IMR-90 (cell line): ENCODE measurements around the gene PIM3. TPM values are rescaled to one million over a fixed set of nuclear protein-coding genes. Genes with fewer than 3 reads are reported as not detected.

Experiments
- ATAC-seq: fragments of 200-7000 bp; cut with Tn5 transposase; 2 replicates; pipeline ENCODE4 v1.9.1; 2020; ENCODE audit warnings: low read depth, mild to moderate bottlenecking, moderate library complexity
- BruUV-seq: library from RNA; stranded (reverse); fragments of 400-500 nt; replicated peaks from 2 replicates; lab custom pipeline; 2021; lab: Mats Ljungman, UMichigan
- CTCF ChIA-PET: fragments of 300-600 bp; formaldehyde crosslinking; extraction: SDS; loops from one replicate; lab custom pipeline; 2021; ENCODE audit warnings: antibody characterized with exemption; lab: Yijun Ruan, JAX
- POLR2A ChIA-PET: fragments of 300-600 bp; sonication (Branson Sonifier 250); formaldehyde crosslinking; loops from one replicate; lab custom pipeline; 2022; ENCODE audit warnings: antibody characterized with exemption; ENCODE audit not compliant: unreplicated experiment; lab: Charles Lee
- DNase-seq: peaks from one replicate; pipeline ENCODE4 v3.0.0; 2013
- H2AFZ ChIP-seq: replicated peaks from 2 replicates; pipeline ENCODE3; 2013; ENCODE audit warnings: low read length, mild to moderate bottlenecking; ENCODE audit not compliant: poor library complexity
- H2AK5ac ChIP-seq: 2 replicates; pipeline ENCODE4 v1.6.1; 2013; ENCODE audit warnings: low read depth, low read length, inconsistent platforms
- H2AK9ac ChIP-seq: replicated peaks from 2 replicates; pipeline ENCODE3; 2013; ENCODE audit warnings: mild to moderate bottlenecking, low read depth, low read length, moderate library complexity; ENCODE audit not compliant: poor library complexity
- H2BK120ac ChIP-seq: 2 replicates; pipeline ENCODE4 v1.6.1; 2013; ENCODE audit warnings: low read depth, low read length, inconsistent platforms
- H2BK15ac ChIP-seq: 3 replicates; pipeline ENCODE4 v1.6.1; 2013; ENCODE audit warnings: low read depth, low read length, inconsistent platforms
- H2BK20ac ChIP-seq: 2 replicates; pipeline ENCODE4 v1.6.1; 2013; ENCODE audit warnings: low read depth, mild to moderate bottlenecking, inconsistent platforms, low read length, moderate library complexity
- H2BK5ac ChIP-seq: 2 replicates; pipeline ENCODE4 v1.6.1; 2013; ENCODE audit warnings: mild to moderate bottlenecking, low read depth, low read length, inconsistent platforms; ENCODE audit not compliant: poor library complexity, severe bottlenecking
- H3K14ac ChIP-seq: replicated peaks from 2 replicates; pipeline ENCODE4 v1.6.1; 2013; ENCODE audit warnings: low read depth, low read length, inconsistent platforms
- H3K18ac ChIP-seq: 2 replicates; pipeline ENCODE4 v1.6.1; 2013; ENCODE audit warnings: low read depth, low read length, control low read depth
- H3K23ac ChIP-seq: 2 replicates; pipeline ENCODE4 v1.6.1; 2013; ENCODE audit warnings: low read depth, low read length, inconsistent platforms
- H3K27ac ChIP-seq: 2 replicates; pipeline ENCODE4 v1.5.1; 2013; ENCODE audit warnings: mild to moderate bottlenecking, control low read depth, low read length; ENCODE audit not compliant: insufficient read depth
- H3K27me3 ChIP-seq: 2 replicates; pipeline ENCODE4 v1.6.1; 2013; ENCODE audit warnings: low read length; ENCODE audit not compliant: control insufficient read depth, insufficient read depth
- H3K36me3 ChIP-seq: 2 replicates; pipeline ENCODE4 v1.6.1; 2013; ENCODE audit warnings: low read length, mixed read lengths; ENCODE audit not compliant: control insufficient read depth, insufficient read depth
- H3K4ac ChIP-seq: 2 replicates; pipeline ENCODE4 v1.6.1; 2013; ENCODE audit warnings: low read depth, low read length, inconsistent platforms
- H3K4me1 ChIP-seq: 2 replicates; pipeline ENCODE4 v1.6.1; 2013; ENCODE audit warnings: low read length, mixed read lengths; ENCODE audit not compliant: control insufficient read depth, insufficient read depth
- H3K4me2 ChIP-seq: 2 replicates; pipeline ENCODE4 v1.6.1; 2013; ENCODE audit warnings: low read depth, mild to moderate bottlenecking, control low read depth, low read length, moderate library complexity
- H3K4me3 ChIP-seq: 2 replicates; pipeline ENCODE4 v1.5.1; 2013; ENCODE audit warnings: low read depth, mild to moderate bottlenecking, control low read depth, low read length, moderate library complexity; ENCODE audit not compliant: insufficient read depth
- H3K56ac ChIP-seq: 2 replicates; pipeline ENCODE4 v1.6.1; 2013; ENCODE audit warnings: low read length, inconsistent platforms; ENCODE audit not compliant: insufficient read depth; ENCODE audit errors: extremely low read depth
- H3K79me1 ChIP-seq, 2 experiments: 2 replicates each; pipeline ENCODE4 v1.6.1; 2013; ENCODE audit warnings: low read length in 2 of 2, inconsistent platforms in 1 of 2, low read depth in 1 of 2
- H3K9ac ChIP-seq: 2 replicates; pipeline ENCODE4 v1.6.1; 2013; ENCODE audit warnings: low read depth, low read length, control low read depth
- H3K9me1 ChIP-seq: 2 replicates; pipeline ENCODE4 v1.6.1; 2013; ENCODE audit warnings: low read length, inconsistent platforms; ENCODE audit not compliant: insufficient read depth
- H3K9me3 ChIP-seq: 2 replicates; pipeline ENCODE4 v1.6.1; 2013; ENCODE audit warnings: low read length; ENCODE audit not compliant: control insufficient read depth, insufficient read depth
- H4K20me1 ChIP-seq: 2 replicates; pipeline ENCODE4 v1.6.1; 2013; ENCODE audit warnings: low read length, inconsistent platforms; ENCODE audit not compliant: insufficient read depth
- H4K5ac ChIP-seq: 2 replicates; pipeline ENCODE4 v1.6.1; 2013; ENCODE audit warnings: mild to moderate bottlenecking, low read depth, low read length, control low read depth
- H4K8ac ChIP-seq, 2 experiments: 2 replicates each; pipeline ENCODE4 v1.6.1; 2013; ENCODE audit warnings: low read depth in 2 of 2, low read length in 2 of 2, control low read depth in 1 of 2, inconsistent platforms in 1 of 2
- H4K91ac ChIP-seq: 2 replicates; pipeline ENCODE4 v1.6.1; 2013; ENCODE audit warnings: low read depth, low read length, inconsistent platforms; ENCODE audit not compliant: insufficient read depth
- RCOR1 ChIP-seq: IDR thresholded peaks from 2 replicates; pipeline ENCODE4 v1.6.1; 2012; ENCODE audit warnings: mild to moderate bottlenecking, low read length, improper control_type of control experiment; ENCODE audit not compliant: insufficient replicate concordance
- WGBS, 2 experiments: methylation state at CpG; one replicate each; pipeline versions ENCODE4 v1.1.5 to v1.1.7; 2013; ENCODE audit warnings: missing lambda C conversion rate in 2 of 2; ENCODE audit not compliant: insufficient read length in 1 of 2; ENCODE audit errors: extremely low coverage in 2 of 2; 5-methylcytosine and 5-hydroxymethylcytosine counted together
- dilution Hi-C: fragments of 300-500 bp; cut with HindIII; formaldehyde crosslinking; loops from one replicate; pipeline ENCODE4 v1.14.3; 2018; ENCODE audit warnings: low sequenced_read_pairs; ENCODE audit not compliant: unreplicated experiment
- in situ Hi-C: fragments of 300-500 bp; cut with MboI; formaldehyde crosslinking; loops from 3 replicates; pipeline ENCODE4 v1.14.3; 2019; ENCODE audit warnings: low sequenced_read_pairs, inconsistent platforms, mixed read lengths
- intact Hi-C: fragments of 100-400 bp; cut with micrococcal nuclease; formaldehyde crosslinking; loops from 2 replicates; pipeline ENCODE4 v1.10.0; 2022
- polyA plus RNA-seq, 3 experiments: library from polyadenylated mRNA; depleted of rRNA; stranded (reverse); fragments of >200 nt; gene quantifications; 2 replicates each; pipeline ENCODE4 v1.2.3, GENCODE V29; 2012; ENCODE audit warnings: low replicate concordance in 1 of 3
- total RNA-seq: library from RNA; depleted of rRNA; stranded (reverse); fragments of >200 nt; gene quantifications from 2 replicates; pipeline ENCODE4 v1.2.3, GENCODE V29; 2012
- TF ChIP-seq, protein P1 (sequence below): conservative IDR thresholded peaks from 2 replicates; pipeline ENCODE4 v1.5.1; 2012; ENCODE audit warnings: mild to moderate bottlenecking, low read depth, low read length, improper control_type of control experiment

Gene PIM3
- total and polyA plus RNA-seq, 2 of the 4 experiments (the other 2 are of a cell fraction): 8.6 to 24.7 TPM

DNA sequence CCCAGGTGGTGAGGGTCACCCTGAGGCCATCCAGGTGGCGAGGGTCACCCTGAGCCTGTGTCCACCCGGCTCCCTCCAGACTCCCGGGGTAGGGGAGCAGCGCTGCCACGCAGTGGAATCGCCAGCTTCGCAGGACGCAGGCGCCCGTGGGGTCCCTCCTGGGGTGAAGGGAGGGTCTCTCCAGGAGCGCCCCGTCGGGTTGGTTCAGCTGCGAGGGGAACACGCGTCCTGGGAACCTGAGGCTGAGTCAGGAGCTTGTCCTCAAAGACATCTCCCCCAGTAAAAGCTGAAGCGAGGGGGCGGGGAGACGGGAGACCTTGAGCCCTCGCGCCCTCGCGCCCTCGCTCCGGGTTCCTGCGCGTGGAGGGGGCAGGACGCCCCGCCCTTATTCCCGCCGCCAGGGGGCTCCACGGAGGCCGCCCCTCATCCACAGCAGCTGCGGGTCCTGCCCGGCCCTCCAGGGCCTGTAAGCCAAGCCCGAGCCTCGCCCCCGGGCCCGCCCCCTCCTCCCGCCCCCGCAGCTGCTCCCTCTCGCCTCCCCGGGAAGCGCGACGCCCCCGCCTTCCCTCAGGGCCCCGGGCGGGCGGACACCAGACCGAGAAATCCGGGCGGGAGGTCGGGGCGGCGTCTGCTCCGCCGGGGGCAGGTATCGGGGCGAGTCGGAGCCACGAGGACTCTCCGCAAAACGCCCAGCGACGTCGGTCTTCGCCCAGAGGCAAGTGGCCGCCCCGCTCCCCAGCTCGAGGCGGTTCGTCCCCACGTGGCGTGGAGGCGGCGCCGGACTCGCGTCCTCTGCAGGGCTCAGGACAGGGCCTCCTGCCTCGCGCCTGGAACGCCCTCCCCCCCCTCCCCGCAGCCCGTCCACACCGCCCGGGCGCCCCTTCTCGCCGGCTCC lies 22.8 kb downstream of the PIM3 start:
- WGBS, 2 experiments: 11% methylated on average over 51 of the region's 90 CpGs; no CpG with 5 or more reads in 1 of the 2 experiments
- no peaks in the 10 kb centered on the region for H3K36me3 ChIP-seq
- no peak overlapping the region for H2BK5ac ChIP-seq
- POLR2A ChIA-PET: no interaction called here
- no peak overlapping the region for H3K14ac ChIP-seq
- peak overlapping the region; percentile 73 for H2AFZ ChIP-seq
- no peak overlapping the region for H4K91ac ChIP-seq
- no peak overlapping the region for H2BK15ac ChIP-seq
- H3K9me1 ChIP-seq: no peaks in the 10 kb centered on the region
- dilution Hi-C loops (no loop called here), intact Hi-C loops (no loop called here), in situ Hi-C loops (no loop called here)
- no peak overlapping the region for H3K4ac ChIP-seq
- H3K79me1 ChIP-seq: no peaks in the 10 kb centered on the region
- no peak overlapping the region for H4K8ac ChIP-seq
- no peak overlapping the region for H3K9ac ChIP-seq
- no peak overlapping the region for H3K18ac ChIP-seq
- H4K20me1 ChIP-seq: no peaks in the 10 kb centered on the region
- H3K56ac ChIP-seq: no peak overlapping the region
- no peak overlapping the region for H3K23ac ChIP-seq
- H2AK5ac ChIP-seq: no peak overlapping the region
- H2BK120ac ChIP-seq: no peak overlapping the region
- peak overlapping the region; percentile 64; the same call in 1 of the 2 replicates for H3K4me2 ChIP-seq
- peaks cover 11% of the 10 kb centered on the region; the same call in 1 of the 2 replicates for H3K9me3 ChIP-seq
- no peak overlapping the region for H2BK20ac ChIP-seq
- no peak overlapping the region for H3K27ac ChIP-seq
- CTCF ChIA-PET: interaction anchor here (0.8 kb wide), 1 partner anchor 41 kb away, joined by 3 read pairs; no protein-coding TSS in a partner anchor
- TF ChIP-seq, protein P1, sequence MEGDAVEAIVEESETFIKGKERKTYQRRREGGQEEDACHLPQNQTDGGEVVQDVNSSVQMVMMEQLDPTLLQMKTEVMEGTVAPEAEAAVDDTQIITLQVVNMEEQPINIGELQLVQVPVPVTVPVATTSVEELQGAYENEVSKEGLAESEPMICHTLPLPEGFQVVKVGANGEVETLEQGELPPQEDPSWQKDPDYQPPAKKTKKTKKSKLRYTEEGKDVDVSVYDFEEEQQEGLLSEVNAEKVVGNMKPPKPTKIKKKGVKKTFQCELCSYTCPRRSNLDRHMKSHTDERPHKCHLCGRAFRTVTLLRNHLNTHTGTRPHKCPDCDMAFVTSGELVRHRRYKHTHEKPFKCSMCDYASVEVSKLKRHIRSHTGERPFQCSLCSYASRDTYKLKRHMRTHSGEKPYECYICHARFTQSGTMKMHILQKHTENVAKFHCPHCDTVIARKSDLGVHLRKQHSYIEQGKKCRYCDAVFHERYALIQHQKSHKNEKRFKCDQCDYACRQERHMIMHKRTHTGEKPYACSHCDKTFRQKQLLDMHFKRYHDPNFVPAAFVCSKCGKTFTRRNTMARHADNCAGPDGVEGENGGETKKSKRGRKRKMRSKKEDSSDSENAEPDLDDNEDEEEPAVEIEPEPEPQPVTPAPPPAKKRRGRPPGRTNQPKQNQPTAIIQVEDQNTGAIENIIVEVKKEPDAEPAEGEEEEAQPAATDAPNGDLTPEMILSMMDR: peak; percentile 28
- TF ChIP-seq RCOR1: no peak
- peaks cover 21% of the 10 kb centered on the region for H3K27me3 ChIP-seq
- no peaks in the 10 kb centered on the region; the same call in 1 of the 2 replicates for H3K4me1 ChIP-seq
- no TSS peak for BruUV-seq
- H2AK9ac ChIP-seq: no peak overlapping the region
- ATAC-seq: peak; percentile 37
- H4K5ac ChIP-seq: no peak overlapping the region
- H3K4me3 ChIP-seq: peak overlapping the region; percentile 12; the same call in 1 of the 2 replicates
- DNase-seq: no peak
